GM23338 (cell line): ENCODE results near the gene INO80E. TPM values are rescaled to one million over a fixed set of nuclear protein-coding genes. Genes with fewer than 3 reads are reported as not detected.

Source experiments
- ATAC-seq: fragments of 200-7000 bp; cut with Tn5 transposase; 3 replicates; pipeline ENCODE4 v1.9.1; 2020
- DNase-seq: peaks from one replicate; pipeline ENCODE4 v3.0.0-alpha.2; 2015; ENCODE audit warnings: low spot score
- H2AFZ ChIP-seq: fragments of 200-600 bp; sonication (generic); 2 replicates; pipeline ENCODE4 v1.8.0; 2016; ENCODE audit warnings: antibody characterized with exemption, mild to moderate bottlenecking, moderate library complexity
- H3F3A ChIP-seq: fragments of 200-600 bp; sonication (generic); replicated peaks from 2 replicates; pipeline ENCODE4 v1.8.0; 2017; ENCODE audit warnings: antibody characterized with exemption, mixed run types, low read depth
- H3K27ac ChIP-seq: fragments of 200-600 bp; sonication (generic); 2 replicates; pipeline ENCODE4 v1.6.1; 2016; ENCODE audit warnings: low read depth
- H3K27me3 ChIP-seq: fragments of 200-600 bp; sonication (generic); 2 replicates; pipeline ENCODE4 v1.8.0; 2016; ENCODE audit warnings: mild to moderate bottlenecking, mixed run types, moderate library complexity; ENCODE audit not compliant: insufficient read depth
- H3K36me3 ChIP-seq: fragments of 200-600 bp; sonication (generic); 2 replicates; pipeline ENCODE4 v1.8.0; 2016; ENCODE audit warnings: mild to moderate bottlenecking; ENCODE audit not compliant: insufficient read depth
- H3K4me1 ChIP-seq: fragments of 200-600 bp; sonication (generic); 2 replicates; pipeline ENCODE4 v1.8.0; 2016; ENCODE audit warnings: mild to moderate bottlenecking, moderate library complexity; ENCODE audit not compliant: insufficient read depth
- H3K4me2 ChIP-seq: fragments of 200-600 bp; sonication (generic); 2 replicates; pipeline ENCODE4 v1.7.1; 2017; ENCODE audit warnings: mixed run types
- H3K4me3 ChIP-seq: fragments of 200-600 bp; sonication (generic); 2 replicates; pipeline ENCODE4 v1.6.1; 2016; ENCODE audit warnings: mixed run types
- H3K79me2 ChIP-seq: fragments of 200-600 bp; sonication (generic); replicated peaks from 2 replicates; pipeline ENCODE4 v1.8.0; 2017; ENCODE audit warnings: mild to moderate bottlenecking; ENCODE audit not compliant: insufficient read depth
- H3K9me2 ChIP-seq: fragments of 200-600 bp; sonication (generic); 2 replicates; pipeline ENCODE4 v1.8.0; 2017; ENCODE audit not compliant: insufficient read depth
- H4K20me1 ChIP-seq: fragments of 200-600 bp; sonication (generic); replicated peaks from 2 replicates; pipeline ENCODE4 v1.8.0; 2017; ENCODE audit warnings: mild to moderate bottlenecking; ENCODE audit not compliant: insufficient read depth
- H3K27ac Mint-ChIP-seq: 2 replicates; pipeline ENCODE4 v1.8.0; 2020; ENCODE audit warnings: inconsistent platforms, mild to moderate bottlenecking, moderate library complexity, mixed read lengths
- H3K27me3 Mint-ChIP-seq: 3 replicates; pipeline ENCODE4 v1.8.0; 2022; ENCODE audit warnings: low read depth, mild to moderate bottlenecking, moderate library complexity, mixed read lengths, inconsistent platforms; ENCODE audit not compliant: insufficient read depth, poor library complexity
- H3K36me3 Mint-ChIP-seq: 3 replicates; pipeline ENCODE4 v1.8.0; 2021; ENCODE audit warnings: low read depth, mild to moderate bottlenecking, inconsistent platforms, moderate library complexity, mixed read lengths
- H3K4me1 Mint-ChIP-seq: 3 replicates; pipeline ENCODE4 v1.8.0; 2020; ENCODE audit warnings: mild to moderate bottlenecking, inconsistent platforms, mixed read lengths
- H3K4me3 Mint-ChIP-seq: 3 replicates; pipeline ENCODE4 v1.8.0; 2021; ENCODE audit warnings: moderate library complexity, mild to moderate bottlenecking, inconsistent platforms, mixed read lengths
- H3K9me3 Mint-ChIP-seq: 3 replicates; pipeline ENCODE4 v1.8.0; 2020; ENCODE audit warnings: moderate library complexity, mild to moderate bottlenecking, inconsistent platforms, mixed read lengths
- CREB1 ChIP-seq: fragments of 250-450 bp; sonication (Bioruptor Pico); IDR thresholded peaks from 2 replicates; pipeline ENCODE4 v1.5.0; 2020; ENCODE audit warnings: low read depth, mild to moderate bottlenecking, moderate library complexity
- CTCF ChIP-seq, 2 experiments: fragments of 200-600 bp in 1 of 2; sonication (generic) in 1 of 2; conservative IDR thresholded peaks; 2 replicates each; pipeline versions ENCODE4 v1.5.1 to v1.6.1; 2016 to 2017; ENCODE audit warnings: antibody characterized with exemption in 2 of 2, low read depth in 2 of 2, mild to moderate bottlenecking in 2 of 2, moderate library complexity in 1 of 2
- JUNB ChIP-seq: IDR thresholded peaks from one replicate; pipeline ENCODE4 v1.6.1; 2016; ENCODE audit warnings: antibody characterized with exemption; ENCODE audit not compliant: unreplicated experiment
- NANOG ChIP-seq: IDR thresholded peaks from 2 replicates; pipeline ENCODE4 v1.6.1; 2016; ENCODE audit warnings: antibody characterized with exemption, borderline replicate concordance
- REST ChIP-seq: IDR thresholded peaks from one replicate; pipeline ENCODE4 v1.6.1; 2018; ENCODE audit warnings: antibody characterized with exemption; ENCODE audit not compliant: unreplicated experiment
- STAT1 ChIP-seq: IDR thresholded peaks from one replicate; pipeline ENCODE4 v1.6.1; 2016; ENCODE audit warnings: antibody characterized with exemption; ENCODE audit not compliant: unreplicated experiment
- ZNF331 ChIP-seq: fragments of 250-450 bp; sonication (Bioruptor Pico); IDR thresholded peaks from 2 replicates; pipeline ENCODE4 v1.5.0; 2020; ENCODE audit warnings: low read depth, mild to moderate bottlenecking, moderate library complexity
- ZNF462 ChIP-seq: fragments of 250-450 bp; sonication (Bioruptor Pico); IDR thresholded peaks from 2 replicates; pipeline ENCODE4 v1.5.0; 2020; ENCODE audit warnings: mild to moderate bottlenecking, moderate library complexity
- polyA plus RNA-seq: library from polyadenylated mRNA; unstranded; fragments of >200 nt; fragmentation: Nextera tagmentation; extraction: Ambion mirVana; gene quantifications from 2 replicates; pipeline ENCODE4 v1.2.1, GENCODE V29; 2016
- total RNA-seq: library from RNA; depleted of rRNA; stranded (reverse); fragments of >200 nt; shearing (Covaris generic); gene quantifications from 2 replicates; pipeline ENCODE4 v1.2.3, GENCODE V29; 2014

The INO80E gene
- total and polyA plus RNA-seq, 2 experiments from 2014 or later: 66.0 to 71.0 TPM

- peaks cover 29% of the 10 kb centered on the region for H3K36me3 ChIP-seq
Observed at GRCh38 chr16:29982560-29983419, 13.3 kb upstream of the INO80E start.

GRCh38 chr16:29983420-29984136, 12.5 kb upstream of the INO80E start:
- no peak overlapping the region for H3K27ac ChIP-seq
- H3K4me2 ChIP-seq: no peak overlapping the region
- H3K4me3 Mint-ChIP-seq: no peak overlapping the region; the same call in 2 of the 3 replicates
- no peaks in the 10 kb centered on the region; the same call in 1 of the 2 replicates for H4K20me1 ChIP-seq
- H3K27me3 ChIP-seq: no peaks in the 10 kb centered on the region
- no peak overlapping the region for H2AFZ ChIP-seq
- no peak overlapping the region for H3K27ac Mint-ChIP-seq
- H3K79me2 ChIP-seq: no peaks in the 10 kb centered on the region
- no peaks in the 10 kb centered on the region for H3K9me2 ChIP-seq
- H3K4me1 ChIP-seq: no peaks in the 10 kb centered on the region
- ATAC-seq (no peak), DNase-seq (no peak)
- H3K9me3 Mint-ChIP-seq: no peaks in the 10 kb centered on the region; the same call in 2 of the 3 replicates
- H3K36me3 Mint-ChIP-seq: peaks cover 69% of the 10 kb centered on the region
- no peaks in the 10 kb centered on the region; the same call in 2 of the 3 replicates for H3K4me1 Mint-ChIP-seq
- H3K4me3 ChIP-seq: no peak overlapping the region
- no peaks in the 10 kb centered on the region for H3F3A ChIP-seq
- H3K27me3 Mint-ChIP-seq: peaks cover 5% of the 10 kb centered on the region
- H3K36me3 ChIP-seq: peaks cover 29% of the 10 kb centered on the region
- TF ChIP-seq ZNF331 (CRISPR knock-in tag) (no peak), REST (no peak), CREB1 (CRISPR knock-in tag) (no peak), ZNF462 (no peak), CTCF (conservative IDR thresholded peaks at IDR 0.05; ENCODE audit: low read depth in 2 of 2) (no peak), STAT1 (no peak)

More at GRCh38 chr16:29982560-29983419, 13.3 kb upstream of the INO80E start:
- Histone ChIP-seq H3F3A (no peaks in the 10 kb centered on the region), H3K27me3 (no peaks in the 10 kb centered on the region), H4K20me1 (no peaks in the 10 kb centered on the region; the same call in 1 of the 2 replicates), H2AFZ (no peak overlapping the region), H3K4me2 (no peak overlapping the region), H3K79me2 (no peaks in the 10 kb centered on the region; the same call in 1 of the 2 replicates), H3K4me3 (no peak overlapping the region), H3K27ac (no peak overlapping the region), H3K9me2 (no peaks in the 10 kb centered on the region), H3K4me1 (no peaks in the 10 kb centered on the region)
- ATAC-seq: no peak
- no peak for DNase-seq
- no peaks in the 10 kb centered on the region; the same call in 2 of the 3 replicates for H3K9me3 Mint-ChIP-seq
- peaks cover 66% of the 10 kb centered on the region for H3K36me3 Mint-ChIP-seq
- H3K4me1 Mint-ChIP-seq: no peaks in the 10 kb centered on the region; the same call in 2 of the 3 replicates
- H3K27ac Mint-ChIP-seq: no peak overlapping the region
- H3K4me3 Mint-ChIP-seq: no peak overlapping the region
- TF ChIP-seq JUNB (no peak), NANOG (no peak)
- peaks cover 5% of the 10 kb centered on the region for H3K27me3 Mint-ChIP-seq
